Measurements from ENCODE around the gene WDFY4. TPM values are rescaled to one million over a fixed set of nuclear protein-coding genes. Genes with fewer than 3 reads are reported as not detected.

Gene WDFY4
- total and polyA plus RNA-seq, 2 of the 13 experiments (the other 11 are each of a cell fraction or from before 2014, with no cell fraction given), result not detected

- POLR2A ChIA-PET, result interaction anchor here (0.6 kb wide), 1 partner anchor 355 kb away, joined by 3 read pairs; no protein-coding TSS in a partner anchor
- no peak for TF ChIP-seq ATF5 (CRISPR knock-in tag; IDR thresholded peaks at IDR 0.05; ENCODE audit: low read depth)
- TF ChIP-seq SYNCRIP (IDR thresholded peaks at IDR 0.05; ENCODE audit: insufficient read depth, low read depth, low read length), result no peak
- TF ChIP-seq ZNF891 (CRISPR knock-in tag; IDR thresholded peaks at IDR 0.05), result no peak
- no peak for TF ChIP-seq MAF1 (CRISPR knock-in tag; IDR thresholded peaks at IDR 0.05; ENCODE audit: borderline replicate concordance)
- peak; percentile 78 for TF ChIP-seq ZNF574 (CRISPR knock-in tag; IDR thresholded peaks at IDR 0.05)
- no peak for TF ChIP-seq ZBTB4 (CRISPR knock-in tag; IDR thresholded peaks at IDR 0.05; ENCODE audit: borderline replicate concordance)
- TF ChIP-seq, protein P1, sequence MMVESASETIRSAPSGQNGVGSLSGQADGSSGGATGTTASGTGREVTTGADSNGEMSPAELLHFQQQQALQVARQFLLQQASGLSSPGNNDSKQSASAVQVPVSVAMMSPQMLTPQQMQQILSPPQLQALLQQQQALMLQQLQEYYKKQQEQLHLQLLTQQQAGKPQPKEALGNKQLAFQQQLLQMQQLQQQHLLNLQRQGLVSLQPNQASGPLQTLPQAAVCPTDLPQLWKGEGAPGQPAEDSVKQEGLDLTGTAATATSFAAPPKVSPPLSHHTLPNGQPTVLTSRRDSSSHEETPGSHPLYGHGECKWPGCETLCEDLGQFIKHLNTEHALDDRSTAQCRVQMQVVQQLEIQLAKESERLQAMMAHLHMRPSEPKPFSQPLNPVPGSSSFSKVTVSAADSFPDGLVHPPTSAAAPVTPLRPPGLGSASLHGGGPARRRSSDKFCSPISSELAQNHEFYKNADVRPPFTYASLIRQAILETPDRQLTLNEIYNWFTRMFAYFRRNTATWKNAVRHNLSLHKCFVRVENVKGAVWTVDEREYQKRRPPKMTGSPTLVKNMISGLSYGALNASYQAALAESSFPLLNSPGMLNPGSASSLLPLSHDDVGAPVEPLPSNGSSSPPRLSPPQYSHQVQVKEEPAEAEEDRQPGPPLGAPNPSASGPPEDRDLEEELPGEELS (CRISPR knock-in tag; IDR thresholded peaks at IDR 0.05), result no peak
Measured at GRCh38 chr10:48656241-48656913, 28.3 kb upstream of the WDFY4 start.

More at GRCh38 chr10:48656241-48656913, 28.3 kb upstream of the WDFY4 start:
- H3K4me3 ChIP-seq (replicated peaks in 1 of 3; ENCODE audit: insufficient read depth in 1 of 3, low read depth in 2 of 3, low read length in 3 of 3), result peak overlapping the region; percentile 24 to 68 (median 34); a peak in 5 of 6 replicates
- FAIRE-seq, result no peak
- BruUV-seq (replicated peaks), result no TSS peak
- peak overlapping the region; percentile 69 for H3K4me2 ChIP-seq (ENCODE audit: low read depth, low read length)
- peaks cover 16% of the 10 kb centered on the region for H3K4me1 ChIP-seq (ENCODE audit: insufficient read depth, low read length)
- in situ Hi-C loops (cut with HindIII; ENCODE audit: extremely low pct_ligation_motif_present, low pct_unique_long_range_greater_than_20kb), result loop anchor here (5.0 to 25.0 kb wide), 4 partner anchors 104 to 858 kb away; no protein-coding TSS in a partner anchor
- no peaks in the 10 kb centered on the region for H4K20me1 ChIP-seq (ENCODE audit: insufficient read depth, low read length)
- H3K79me2 ChIP-seq (ENCODE audit: insufficient read depth, low read length), result no peaks in the 10 kb centered on the region
- H3K36me3 ChIP-seq (replicated peaks in 1 of 2; ENCODE audit: control insufficient read depth in 1 of 2, insufficient read depth in 2 of 2, low read length in 2 of 2), result no peaks in the 10 kb centered on the region
- peak; percentile 94 for ATAC-seq
- intact Hi-C loops (cut with micrococcal nuclease; ENCODE audit: unreplicated experiment), result loop anchor here (1.0 to 5.0 kb wide), 3 partner anchors 104 to 326 kb away; no protein-coding TSS in a partner anchor
- H3K27me3 ChIP-seq (ENCODE audit: control insufficient read depth in 1 of 2, insufficient read depth in 2 of 2, low read length in 2 of 2), result peaks cover 4 to 19% of the 10 kb centered on the region in 2 experiments; a peak in 4 of 5 replicates
- H3K9ac ChIP-seq (ENCODE audit: insufficient read depth, low read depth, low read length), result no peak overlapping the region
- 0% methylated on average over 3 of the region's 46 CpGs for WGBS (ENCODE audit: low lambda C conversion rate)
- no peaks in the 10 kb centered on the region for H3K9me3 ChIP-seq (ENCODE audit: low read length)
- CTCF ChIA-PET (ENCODE audit: low intra/inter-chr PET ratio, low total read pairs), result interaction anchor here (0.6 to 2.5 kb wide), 5 partner anchors 48 to 858 kb away, joined by 3 to 20 read pairs (median 5); no protein-coding TSS in a partner anchor
- peak; percentile 66 for DNase-seq (ENCODE audit: low spot score)
- H3K27ac ChIP-seq (ENCODE audit: extremely low read length, insufficient read depth, low read length), result no peak overlapping the region
- peak overlapping the region; percentile 55 for H2AFZ ChIP-seq (ENCODE audit: low read length)

All from HepG2 (cell line).